GM19468 (cell line): ENCODE results near the gene BCAM.

ENCODE experiments used
- ATAC-seq: cut with Tn5 transposase; IDR thresholded peaks from one replicate; pipeline ENCODE4 v1.9.1; 2021; ENCODE audit warnings: mild to moderate bottlenecking, moderate library complexity, moderate number of reproducible peaks; ENCODE audit not compliant: unreplicated experiment; ENCODE audit errors: extremely low read depth

Gene BCAM

GRCh38 chr19:44788971-44789370 is 19.9 kb upstream of the BCAM start:
- no peak for ATAC-seq

DNA sequence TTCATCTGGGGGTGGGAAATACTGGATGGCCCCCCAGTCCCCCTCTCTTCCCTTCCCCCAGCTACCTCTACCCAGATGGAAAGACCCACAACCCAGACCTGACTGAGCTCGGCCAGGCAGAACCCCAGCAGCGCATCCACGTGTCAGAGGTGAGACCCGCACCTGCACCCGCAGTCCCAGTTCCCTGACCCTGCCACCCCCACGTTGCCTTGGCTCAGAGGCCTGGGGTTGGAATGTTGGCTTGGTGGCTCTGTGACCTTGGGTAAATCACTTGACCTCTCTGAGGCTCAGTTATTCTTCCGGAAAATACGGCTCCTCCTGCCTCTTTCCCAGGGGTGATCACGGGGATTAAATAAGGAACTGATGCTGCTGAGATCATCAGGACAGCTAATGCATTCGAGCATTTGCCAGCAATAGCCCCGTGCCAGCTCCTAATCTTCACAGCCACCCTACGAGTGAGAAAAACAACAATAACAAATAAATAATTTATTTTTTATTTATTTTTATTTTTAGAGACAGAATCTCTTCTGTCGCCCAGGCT is 18.9 kb upstream of the BCAM start:
- no peak for ATAC-seq

DNA sequence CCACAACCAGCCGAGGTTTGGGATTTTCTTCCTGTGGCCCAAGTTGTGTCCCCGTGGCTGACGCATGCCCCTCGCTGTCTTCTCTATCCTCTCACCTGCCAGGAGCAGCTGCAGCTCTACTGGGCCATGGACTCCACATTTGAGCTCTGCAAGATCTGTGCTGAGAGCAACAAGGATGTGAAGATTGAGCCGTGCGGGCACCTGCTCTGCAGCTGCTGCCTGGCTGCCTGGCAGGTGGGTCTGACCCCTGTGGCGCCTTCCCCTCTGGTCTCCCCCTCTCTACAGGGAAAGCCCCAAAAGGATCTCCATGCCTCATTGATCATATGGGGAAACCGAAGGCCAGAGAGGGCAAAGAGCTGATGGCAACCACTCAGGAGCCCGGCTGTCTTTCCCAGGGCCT is 16.6 kb upstream of the BCAM start:
- no peak for ATAC-seq

GRCh38 chr19:44794610-44795009 is 14.3 kb upstream of the BCAM start:
- ATAC-seq = no peak

DNA sequence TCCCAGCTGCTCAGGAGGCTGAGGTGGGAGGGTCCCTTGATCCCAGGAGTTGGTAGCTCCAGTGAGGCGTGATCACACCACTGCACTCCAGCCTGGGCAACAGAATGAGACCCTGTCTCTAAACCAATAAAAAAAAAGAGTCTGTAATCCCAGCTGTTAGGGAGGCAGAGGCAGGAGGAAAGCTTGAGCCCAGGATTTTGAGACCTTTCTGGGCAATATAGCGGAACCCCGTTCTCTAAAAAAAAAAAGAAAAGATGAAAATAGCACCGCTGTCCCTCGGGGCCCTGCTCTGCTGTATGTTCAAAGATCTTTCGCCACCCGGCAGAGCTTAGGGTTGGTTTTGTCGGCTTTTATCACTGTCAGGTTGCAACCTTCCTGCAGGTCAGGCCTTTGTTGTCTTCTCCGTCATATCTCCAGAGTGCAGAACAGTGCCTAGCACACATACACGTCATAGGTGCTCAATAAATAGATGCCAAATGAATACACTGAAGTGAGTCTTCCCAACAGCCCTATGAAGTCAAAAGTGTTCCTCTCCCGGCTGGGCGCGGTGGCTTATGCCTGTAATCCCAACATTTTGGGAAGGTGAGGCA is 13.4 kb upstream of the BCAM start:
- ATAC-seq = no peak

- no peak for ATAC-seq
Measured at GRCh38 chr19:44796701-44797115, 12.2 kb upstream of the BCAM start.

- no peak for ATAC-seq
Measured at GRCh38 chr19:44799627-44800346, 9.1 kb upstream of the BCAM start.

GRCh38 chr19:44800461-44800860 is 8.4 kb upstream of the BCAM start:
- ATAC-seq = peak; percentile 68

GRCh38 chr19:44803442-44804428 is 5.2 kb upstream of the BCAM start:
- ATAC-seq = no peak

- ATAC-seq = no peak
Measured at GRCh38 chr19:44806291-44806690, 2.6 kb upstream of the BCAM start.

- no peak for ATAC-seq
Measured at GRCh38 chr19:44807162-44807561, 1.7 kb upstream of the BCAM start.

DNA sequence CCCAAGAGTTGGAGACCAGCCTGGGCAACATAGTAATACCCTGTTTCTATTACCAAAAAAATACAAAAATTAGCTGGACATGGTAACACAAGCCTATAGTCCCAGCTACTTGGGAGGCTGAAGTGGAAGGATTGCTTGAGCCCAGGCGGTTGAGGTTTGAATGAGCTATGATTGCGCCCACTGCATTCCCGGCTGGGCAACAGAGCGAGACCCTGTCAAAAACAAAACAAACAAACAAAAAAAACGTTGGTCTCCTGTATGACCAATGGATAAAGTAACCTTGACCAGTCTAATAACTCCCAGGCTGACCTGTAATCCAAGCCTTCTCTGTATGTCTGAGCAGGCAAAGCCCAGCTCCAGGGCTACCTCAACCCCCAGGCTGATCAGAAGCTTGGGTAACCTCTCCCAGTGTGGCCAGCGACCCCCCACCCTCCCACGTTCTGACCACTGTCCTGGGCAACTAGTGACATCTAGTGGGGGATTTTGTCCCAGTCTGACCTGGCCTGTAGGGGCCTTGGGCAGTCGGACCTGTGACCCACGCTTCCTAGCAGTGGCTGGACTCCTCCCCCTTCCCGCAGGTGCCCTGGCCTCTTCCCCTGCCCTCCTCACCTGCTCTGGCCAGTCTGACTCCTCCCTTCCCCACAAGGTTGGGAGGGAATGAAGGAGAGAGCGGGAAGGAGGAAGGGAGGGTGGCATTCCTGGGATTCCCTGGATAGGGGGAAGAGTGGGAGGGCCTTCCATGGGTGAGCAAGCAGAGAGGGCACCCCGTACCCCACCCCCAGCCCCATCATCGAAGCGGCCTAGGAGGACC is 1.0 kb upstream of the BCAM start:
- no peak for ATAC-seq

DNA sequence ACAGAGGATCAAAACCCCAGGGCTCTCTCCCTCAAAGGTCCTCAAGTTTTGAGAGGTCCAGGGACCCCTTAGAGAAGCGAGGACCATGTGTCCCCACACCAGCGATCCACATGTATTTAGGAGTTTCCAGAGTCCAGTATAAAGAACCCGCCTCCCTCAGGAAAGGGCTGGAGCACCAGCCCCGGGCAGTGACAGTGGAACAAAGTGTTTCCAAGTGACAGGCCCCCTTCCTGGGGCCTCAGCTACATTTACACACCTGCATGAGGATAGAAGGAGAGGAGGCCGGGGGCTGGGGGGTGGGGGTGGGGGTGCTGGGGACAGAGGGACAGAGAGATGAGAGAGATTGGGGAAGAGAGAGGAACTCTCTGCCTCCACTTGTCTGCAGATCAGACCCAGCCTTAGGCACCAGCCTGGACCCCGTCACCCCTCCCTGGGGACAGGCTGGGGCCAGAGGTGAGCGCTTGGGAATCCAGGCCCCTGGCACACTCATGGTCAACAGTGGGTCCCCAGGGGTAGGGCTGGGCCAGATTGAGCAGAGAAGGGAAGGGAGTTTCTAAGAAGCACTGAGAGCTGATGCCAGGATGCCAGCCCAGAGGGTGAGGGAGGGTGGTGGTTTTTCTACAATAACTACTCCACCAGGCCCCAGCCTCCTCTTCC is 802 bp downstream of the BCAM start:
- ATAC-seq = no peak

DNA sequence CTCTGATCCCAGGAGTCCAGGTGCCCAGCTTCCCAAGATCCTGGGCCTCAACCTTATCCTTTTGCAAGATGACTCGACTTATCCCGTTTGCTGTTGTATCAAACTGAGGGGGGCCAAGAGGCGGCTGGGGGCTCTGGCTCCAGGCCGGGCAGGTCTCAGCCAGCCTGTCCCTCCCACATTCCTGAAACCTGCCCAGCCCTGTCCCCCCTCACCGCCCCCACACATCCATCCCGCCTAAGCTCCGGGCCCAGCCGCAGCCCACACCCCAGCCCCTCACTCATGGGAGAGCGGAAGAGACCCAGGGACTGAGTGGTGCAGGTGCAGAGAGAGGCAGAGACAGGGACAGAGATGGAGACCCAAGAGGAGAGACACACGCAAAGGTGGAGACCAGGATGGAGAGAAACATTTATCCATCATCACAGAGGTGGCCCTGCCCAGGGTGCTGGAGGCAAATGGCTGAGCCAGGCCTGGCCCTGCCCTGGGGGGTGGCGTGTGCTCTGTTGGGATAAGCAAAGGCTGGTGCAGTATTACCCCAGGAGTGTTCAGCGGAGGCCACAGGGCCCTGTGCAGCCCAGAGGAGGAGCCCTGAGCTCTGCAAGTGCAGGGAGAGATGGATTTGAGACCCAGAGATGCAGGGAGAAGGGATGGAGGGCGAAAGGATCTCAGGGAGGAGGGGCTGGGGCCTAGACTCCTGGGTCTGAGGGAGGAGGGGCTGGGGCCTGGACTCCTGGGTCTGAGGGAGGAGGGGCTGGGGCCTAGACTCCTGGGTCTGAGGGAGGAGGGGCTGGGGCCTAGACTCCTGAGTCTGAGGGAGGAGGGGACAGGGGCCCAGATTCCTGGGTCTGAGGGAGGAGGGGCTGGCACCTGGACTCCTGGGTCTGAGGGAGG is 1.6 kb downstream of the BCAM start:
- ATAC-seq = no peak

DNA sequence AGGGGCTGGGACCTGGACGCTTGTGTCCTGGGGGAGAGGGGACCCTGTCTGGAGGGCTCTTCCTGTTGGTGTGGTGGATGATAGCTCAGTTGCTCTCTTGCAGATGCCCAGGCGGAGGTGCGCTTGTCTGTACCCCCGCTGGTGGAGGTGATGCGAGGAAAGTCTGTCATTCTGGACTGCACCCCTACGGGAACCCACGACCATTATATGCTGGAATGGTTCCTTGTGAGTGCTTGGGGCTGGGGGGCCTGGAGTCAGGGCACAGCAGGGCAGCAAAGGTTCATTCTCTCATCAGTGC is 2.2 kb downstream of the BCAM start:
- ATAC-seq = no peak

DNA sequence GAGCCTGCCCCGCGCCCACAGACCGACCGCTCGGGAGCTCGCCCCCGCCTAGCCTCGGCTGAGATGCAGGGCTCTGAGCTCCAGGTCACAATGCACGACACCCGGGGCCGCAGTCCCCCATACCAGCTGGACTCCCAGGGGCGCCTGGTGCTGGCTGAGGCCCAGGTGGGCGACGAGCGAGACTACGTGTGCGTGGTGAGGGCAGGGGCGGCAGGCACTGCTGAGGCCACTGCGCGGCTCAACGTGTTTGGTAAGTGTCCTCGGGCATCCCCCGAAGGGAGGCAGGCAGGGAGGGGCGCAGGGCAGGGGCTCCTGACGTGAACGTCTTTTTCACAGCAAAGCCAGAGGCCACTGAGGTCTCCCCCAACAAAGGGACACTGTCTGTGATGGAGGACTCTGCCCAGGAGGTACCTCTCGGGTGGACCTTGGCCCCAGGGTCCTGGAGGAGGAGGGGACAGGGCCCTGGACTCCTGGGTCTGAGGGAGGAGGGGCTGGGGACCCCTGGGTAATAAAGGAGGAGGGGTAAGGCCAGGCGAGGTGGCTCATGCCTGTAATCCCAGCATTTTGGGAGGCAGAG is 3.3 kb downstream of the BCAM start:
- no peak for ATAC-seq

- ATAC-seq = no peak
Measured at GRCh38 chr19:44813070-44813840, 4.4 kb downstream of the BCAM start.
